ENCODE data around the gene CNTD1.

Gene CNTD1

GRCh38 chr17:42779936-42780850, 18.5 kb upstream of the CNTD1 start, which contains the start of gene WNK4:
Gene WNK4 (plus strand): TSS chr17:42780610. CDS start chr17:42780699, 89 bp downstream.
- DNase-seq: no peak

DNA sequence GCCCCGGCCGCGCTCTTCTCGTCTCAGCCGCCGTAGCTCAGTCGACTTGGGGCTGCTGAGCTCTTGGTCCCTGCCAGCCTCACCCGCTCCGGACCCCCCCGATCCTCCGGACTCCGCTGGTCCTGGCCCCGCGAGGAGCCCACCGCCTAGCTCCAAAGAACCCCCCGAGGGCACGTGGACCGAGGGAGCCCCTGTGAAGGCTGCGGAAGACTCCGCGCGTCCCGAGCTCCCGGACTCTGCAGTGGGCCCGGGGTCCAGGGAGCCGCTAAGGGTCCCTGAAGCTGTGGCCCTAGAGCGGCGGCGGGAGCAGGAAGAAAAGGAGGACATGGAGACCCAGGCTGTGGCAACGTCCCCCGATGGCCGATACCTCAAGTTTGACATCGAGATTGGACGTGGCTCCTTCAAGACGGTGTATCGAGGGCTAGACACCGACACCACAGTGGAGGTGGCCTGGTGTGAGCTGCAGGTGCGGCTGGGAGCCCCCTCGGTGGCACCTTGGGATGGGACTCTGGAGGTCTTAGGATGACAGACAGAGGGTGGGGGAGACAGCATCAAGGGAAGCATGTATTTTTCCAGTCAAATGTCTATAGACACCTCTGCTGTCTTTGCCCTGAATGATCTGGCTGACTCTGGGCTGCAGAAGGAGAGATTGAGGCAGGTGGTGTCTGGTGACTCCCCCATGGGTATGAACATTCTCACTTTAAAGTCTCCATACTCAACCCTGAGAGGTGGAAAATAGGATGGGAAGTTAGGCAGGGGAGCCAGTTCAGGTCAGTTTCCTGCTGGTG, 17.6 kb upstream of the CNTD1 start:
- DNase-seq: no peak

DNA sequence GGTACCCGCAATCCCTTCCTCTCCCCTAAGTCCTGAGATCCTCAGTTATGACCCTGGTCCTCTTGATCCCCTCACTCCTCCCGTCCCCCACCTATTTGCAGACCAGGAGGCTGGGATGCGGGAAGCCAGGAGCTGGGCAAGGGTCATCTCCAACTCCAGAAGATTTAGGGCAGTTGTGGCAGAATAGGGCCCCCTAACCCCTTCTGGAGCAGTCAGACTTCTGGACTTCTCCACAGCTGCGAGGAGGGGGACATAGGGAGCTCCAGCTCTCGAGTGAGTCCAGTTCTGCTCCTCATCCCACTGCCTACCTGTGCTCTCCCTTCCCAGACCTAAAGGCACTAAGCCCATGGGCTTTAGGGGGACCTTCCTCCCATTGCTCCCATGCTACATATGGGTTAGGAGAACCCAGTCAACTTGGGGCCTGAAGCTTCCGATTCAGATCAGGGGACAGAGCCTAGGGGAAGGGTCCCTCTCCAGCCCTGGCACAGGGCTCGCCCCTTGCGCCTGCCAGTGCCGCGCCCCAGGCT, 17.0 kb upstream of the CNTD1 start:
- no peak for DNase-seq

DNA sequence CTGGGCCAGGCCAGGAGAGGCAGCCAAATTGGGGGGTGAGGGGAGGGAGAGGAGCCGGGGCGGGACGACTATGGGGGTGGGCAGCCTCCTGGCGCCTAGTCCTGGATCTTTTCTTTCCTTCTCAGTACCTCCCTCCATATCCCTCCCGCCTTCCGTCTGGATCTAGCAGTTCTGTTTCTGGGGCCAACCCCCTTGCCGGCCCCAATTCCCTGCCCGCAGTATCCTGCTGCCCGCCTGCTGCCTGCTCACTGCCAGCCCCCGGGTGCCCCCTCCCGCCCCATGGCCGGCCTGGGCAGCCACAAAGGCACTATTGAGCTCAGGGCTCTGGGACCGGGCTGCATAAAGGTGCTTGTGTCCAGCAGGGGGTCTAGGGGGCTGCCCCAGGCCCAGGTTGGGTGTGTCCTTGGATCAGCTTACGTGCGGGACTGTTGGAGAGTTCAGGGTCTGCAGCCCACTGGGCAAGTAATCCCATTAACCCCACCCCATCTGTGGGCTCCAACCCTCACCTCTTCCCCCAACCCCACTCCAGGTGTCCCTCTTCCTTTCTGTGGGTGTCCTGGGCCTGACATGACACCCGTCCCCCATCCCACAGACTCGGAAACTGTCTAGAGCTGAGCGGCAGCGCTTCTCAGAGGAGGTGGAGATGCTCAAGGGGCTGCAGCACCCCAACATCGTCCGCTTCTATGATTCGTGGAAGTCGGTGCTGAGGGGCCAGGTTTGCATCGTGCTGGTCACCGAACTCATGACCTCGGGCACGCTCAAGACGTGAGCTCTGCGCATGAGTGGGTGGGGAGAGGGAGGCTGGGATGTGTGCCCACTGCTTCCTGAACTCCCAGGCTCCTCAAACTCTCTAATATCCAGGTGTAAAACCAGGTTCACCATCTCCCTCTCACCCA, 16.2 kb upstream of the CNTD1 start:
- DNase-seq: no peak

DNA sequence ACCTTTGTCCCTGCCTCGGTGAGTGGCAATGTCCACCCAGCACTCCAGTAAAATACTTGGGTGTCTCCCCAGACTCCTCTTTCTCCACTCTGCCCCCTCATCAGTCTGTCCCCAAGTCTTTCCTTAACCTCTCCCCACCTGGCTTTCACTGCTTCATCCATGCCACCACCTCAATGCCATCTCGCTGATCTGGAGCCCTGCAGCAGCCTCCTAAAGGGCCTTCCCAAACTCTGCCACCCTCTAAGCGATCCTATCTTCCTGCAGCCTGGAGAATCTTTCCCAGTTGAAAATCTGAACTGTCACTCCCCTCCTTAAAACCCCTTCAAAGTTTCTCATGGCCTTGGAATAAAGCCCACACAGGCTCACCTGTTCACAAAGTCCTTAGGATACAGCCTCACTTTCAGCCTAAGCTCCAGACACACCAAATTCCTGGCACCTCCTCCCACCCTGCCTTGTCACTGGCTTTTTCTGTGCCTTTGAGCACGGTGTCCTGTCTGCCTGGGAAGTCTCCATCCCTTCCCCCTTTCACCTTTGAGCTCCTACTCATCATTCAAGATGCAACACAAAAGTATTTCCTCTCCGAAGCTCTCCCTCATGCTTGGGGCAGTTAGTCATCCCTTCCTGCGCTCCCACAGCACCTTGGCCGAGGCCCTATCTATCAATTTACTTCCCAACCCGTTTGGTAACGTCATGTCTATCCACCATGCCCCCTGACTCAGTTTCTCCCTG, 15.4 kb upstream of the CNTD1 start:
- DNase-seq: no peak

- no peak for DNase-seq
Measured at GRCh38 chr17:42783791-42784138, 14.9 kb upstream of the CNTD1 start.

- DNase-seq: no peak
Measured at GRCh38 chr17:42784409-42784808, 14.3 kb upstream of the CNTD1 start.

- no peak for DNase-seq
Measured at GRCh38 chr17:42784811-42785592, 13.7 kb upstream of the CNTD1 start.

DNA sequence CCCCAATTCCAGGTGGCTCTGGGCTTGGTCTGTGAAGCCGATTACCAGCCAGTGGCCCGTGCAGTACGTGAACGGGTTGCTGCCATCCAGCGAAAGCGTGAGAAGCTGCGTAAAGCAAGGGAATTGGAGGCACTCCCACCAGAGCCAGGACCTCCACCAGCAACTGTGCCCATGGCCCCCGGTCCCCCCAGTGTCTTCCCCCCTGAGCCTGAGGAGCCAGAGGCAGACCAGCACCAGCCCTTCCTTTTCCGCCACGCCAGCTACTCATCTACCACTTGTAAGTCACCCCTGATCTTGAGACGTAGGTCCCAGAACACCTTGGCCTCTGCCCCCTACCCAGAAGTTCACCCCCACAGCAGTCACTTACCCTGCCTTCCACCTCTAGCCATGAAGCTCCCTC, 11.4 kb upstream of the CNTD1 start:
- no peak for DNase-seq

GRCh38 chr17:42791948-42792347, 6.7 kb upstream of the CNTD1 start:
- no peak for DNase-seq

DNA sequence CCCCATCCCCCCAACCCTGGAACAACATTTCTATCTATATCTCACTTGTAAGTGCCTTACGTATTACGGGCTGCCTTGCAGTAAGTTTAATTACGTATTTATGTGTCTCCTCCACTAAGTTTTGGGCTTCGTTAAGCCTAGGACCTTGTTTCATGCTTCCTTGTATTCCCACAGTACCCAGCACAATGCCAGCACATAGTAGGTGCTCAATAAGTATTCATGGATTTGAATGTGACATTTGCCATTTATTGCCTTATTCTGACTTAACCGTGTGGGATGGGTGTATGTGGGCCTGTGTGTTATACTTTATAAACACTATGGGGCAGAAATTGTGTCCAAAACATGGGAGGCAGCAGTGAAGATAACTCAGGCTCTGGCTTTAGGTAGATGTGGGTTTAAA, 6.1 kb upstream of the CNTD1 start:
- DNase-seq: no peak

GRCh38 chr17:42795061-42795460, 3.6 kb upstream of the CNTD1 start:
- DNase-seq: no peak

DNA sequence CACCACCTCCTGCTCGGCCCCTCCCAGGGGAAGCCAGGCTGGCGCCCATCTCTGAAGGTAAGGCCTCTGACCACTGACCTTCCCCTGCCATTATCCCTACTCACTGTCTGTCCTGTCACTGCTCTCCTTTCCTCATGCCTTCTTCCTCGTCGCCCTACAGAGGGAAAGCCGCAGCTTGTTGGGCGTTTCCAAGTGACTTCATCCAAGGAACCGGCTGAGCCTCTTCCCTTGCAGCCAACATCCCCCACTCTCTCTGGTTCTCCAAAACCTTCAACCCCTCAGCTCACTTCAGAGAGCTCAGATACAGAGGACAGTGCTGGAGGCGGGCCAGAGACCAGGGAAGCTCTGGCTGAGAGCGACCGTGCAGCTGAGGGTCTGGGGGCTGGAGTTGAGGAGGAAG, 3.2 kb upstream of the CNTD1 start:
- DNase-seq: no peak

DNA sequence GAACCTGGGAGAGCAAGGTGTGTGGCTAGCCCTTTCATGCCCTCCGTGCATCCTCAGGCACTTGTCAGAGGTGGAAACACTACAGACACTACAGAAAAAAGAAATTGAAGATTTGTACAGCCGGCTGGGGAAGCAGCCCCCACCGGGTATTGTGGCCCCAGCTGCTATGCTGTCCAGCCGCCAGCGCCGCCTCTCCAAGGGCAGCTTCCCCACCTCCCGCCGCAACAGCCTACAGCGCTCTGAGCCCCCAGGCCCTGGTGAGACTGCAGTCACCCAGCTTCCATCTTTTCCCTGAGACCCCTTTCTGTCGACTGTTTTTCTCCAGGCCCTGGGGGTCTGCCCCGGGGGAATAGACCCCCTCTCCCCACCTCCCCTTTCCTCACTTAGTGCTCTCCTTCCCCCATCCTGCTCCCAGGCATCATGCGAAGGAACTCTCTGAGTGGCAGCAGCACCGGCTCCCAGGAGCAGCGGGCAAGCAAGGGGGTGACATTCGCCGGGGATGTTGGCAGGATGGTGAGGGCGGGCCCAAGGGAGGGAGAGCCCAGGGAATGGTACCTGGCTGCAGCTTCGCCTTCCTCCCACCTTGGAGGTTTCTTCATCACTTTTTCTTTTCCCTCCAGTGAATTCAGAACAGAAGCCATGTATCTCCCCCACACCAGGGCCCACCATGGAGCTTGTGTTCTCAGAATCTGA, 2.4 kb upstream of the CNTD1 start:
- no peak for DNase-seq

DNA sequence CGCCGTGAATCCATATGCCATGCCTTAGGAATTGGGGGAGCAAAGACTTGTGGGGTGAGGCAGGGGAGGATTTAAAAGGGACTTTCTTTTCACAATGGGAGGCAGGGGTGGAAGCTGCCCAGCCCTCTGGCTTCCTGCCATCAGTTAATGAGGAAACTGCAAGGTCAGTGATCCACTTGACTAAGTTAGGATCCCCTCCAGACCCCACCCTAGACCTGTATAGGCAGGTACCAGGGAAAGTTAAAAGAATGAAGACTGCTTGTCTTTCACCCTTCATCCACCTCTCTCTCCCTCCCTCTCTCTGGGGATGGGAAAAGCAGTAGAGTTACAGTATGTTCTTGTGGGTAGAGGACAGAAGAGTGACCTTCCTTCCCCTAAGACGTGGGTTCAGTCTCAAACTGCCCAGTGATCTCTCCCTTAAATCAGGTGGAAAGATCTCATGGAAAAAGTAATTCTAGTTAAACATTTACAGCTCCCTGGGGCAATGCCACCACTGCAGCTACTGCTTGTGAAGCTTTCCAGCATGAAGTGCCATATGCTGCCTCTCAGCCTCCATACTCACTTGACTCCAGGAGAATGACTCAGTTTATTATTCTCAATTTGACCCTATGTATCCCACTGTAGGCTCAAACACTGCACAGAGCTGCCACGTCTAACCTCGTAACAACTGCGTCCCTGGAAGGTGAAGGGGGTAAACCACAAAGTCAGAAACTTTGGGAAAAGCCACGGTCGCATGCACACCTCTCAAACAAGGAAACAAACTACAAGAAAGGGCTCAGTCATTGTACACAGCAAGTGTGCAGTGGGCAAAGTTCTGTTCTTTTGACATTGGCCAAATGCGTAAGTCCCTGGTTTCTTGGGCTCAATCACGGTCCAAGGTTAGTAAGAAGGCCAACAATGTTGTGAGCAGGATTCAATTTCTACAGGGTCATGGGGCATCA, 1.3 kb upstream of the CNTD1 start:
- DNase-seq: no peak

- no peak for DNase-seq
Measured at GRCh38 chr17:42798011-42798382, 664 bp upstream of the CNTD1 start.

GRCh38 chr17:42803074-42803883, 4.6 kb downstream of the CNTD1 start:
- no peak for DNase-seq

DNA sequence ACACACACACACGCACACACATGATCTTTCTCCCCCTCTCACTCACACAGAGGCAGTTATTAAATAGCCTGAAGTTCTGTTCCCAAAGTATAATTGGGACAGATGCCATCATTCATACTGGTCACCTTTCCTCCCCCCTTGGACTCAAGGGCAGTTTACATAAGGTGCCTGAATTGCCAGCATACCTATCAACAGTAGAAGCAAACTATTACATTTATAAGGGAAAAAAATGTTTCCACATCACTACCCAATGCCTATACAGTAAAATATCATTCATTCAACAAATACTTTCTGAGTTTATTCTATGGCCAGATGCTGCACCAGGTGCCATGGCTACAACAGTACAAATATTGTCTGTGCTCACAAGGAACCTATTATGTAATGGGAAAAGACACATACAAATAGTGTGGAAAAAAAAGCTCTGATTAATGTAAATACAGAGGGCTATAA, 6.3 kb downstream of the CNTD1 start:
- DNase-seq: no peak

DNA sequence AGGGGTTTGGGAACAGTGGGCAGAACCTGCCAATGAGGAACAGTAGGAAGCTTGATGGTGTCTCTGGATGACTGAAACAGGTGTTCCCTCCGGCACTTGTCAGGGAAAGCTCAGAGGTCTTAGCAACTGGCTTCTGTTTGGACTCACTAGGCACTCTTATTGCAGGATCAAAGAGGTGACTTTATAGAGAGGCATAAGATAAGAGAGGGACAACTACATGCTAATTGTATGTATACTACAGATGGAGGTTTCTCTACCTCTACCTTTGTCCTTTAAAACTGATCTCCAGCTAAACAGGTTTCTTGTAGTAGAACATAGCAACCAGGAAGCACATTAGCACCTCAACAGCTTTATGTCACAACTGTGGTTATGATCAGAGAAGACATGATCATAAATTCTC, 7.6 kb downstream of the CNTD1 start:
- no peak for DNase-seq
